ENCODE data around the gene GUCY2D. TPM values are rescaled to one million over a fixed set of nuclear protein-coding genes. Genes with fewer than 3 reads are reported as not detected.

The GUCY2D gene
- total RNA-seq, 1 donor from 2014 or later: not detected

GRCh38 chr17:8063761-8064534 is 61.5 kb downstream of the GUCY2D start:
- DNase-seq (ENCODE audit: low read depth in 2 of 2): no peak

- DNase-seq (ENCODE audit: low read depth in 2 of 2): no peak
These were observed 62.2 kb downstream of the GUCY2D start for GRCh38 chr17:8064561-8065019.

GRCh38 chr17:8066841-8067775 is 64.7 kb downstream of the GUCY2D start:
- DNase-seq (ENCODE audit: low read depth in 2 of 2): no peak

GRCh38 chr17:8067806-8068205 is 65.4 kb downstream of the GUCY2D start:
- DNase-seq (ENCODE audit: low read depth in 2 of 2): no peak

- DNase-seq (ENCODE audit: low read depth in 2 of 2): no peak
These were observed 66.5 kb downstream of the GUCY2D start for GRCh38 chr17:8068736-8069586.

- no peak for DNase-seq (ENCODE audit: low read depth in 2 of 2)
These were observed 67.1 kb downstream of the GUCY2D start for GRCh38 chr17:8069587-8069860.

Other genes with a start within 250 kb of the GUCY2D start
- 1.0 and 3.5 TPM in 2 replicates for gene KDM6B, start 168.4 kb upstream of the GUCY2D start, total RNA-seq
- 11.6 and 17.2 TPM in 2 replicates for gene TMEM88, start 147.5 kb upstream of the GUCY2D start, total RNA-seq
- gene NAA38, start 145.1 kb upstream of the GUCY2D start, total RNA-seq: 84.6 and 171 TPM in 2 replicates
- 5.6 and 6.0 TPM in 2 replicates for gene CYB5D1, start 144.6 kb upstream of the GUCY2D start, total RNA-seq
- gene CHD3, start 113.8 kb upstream of the GUCY2D start, total RNA-seq: 57.8 and 60.2 TPM in 2 replicates
- 0.51 and 0.76 TPM in 2 replicates for gene RNF227, start 86.3 kb upstream of the GUCY2D start, total RNA-seq
- gene KCNAB3, start 72.8 kb upstream of the GUCY2D start, total RNA-seq: 0.13 and 0.26 TPM in 2 replicates
- gene TRAPPC1, start 70.7 kb upstream of the GUCY2D start, total RNA-seq: 52.9 and 80.7 TPM in 2 replicates
- 10.6 and 13.2 TPM in 2 replicates for gene CNTROB, start 70.4 kb upstream of the GUCY2D start, total RNA-seq
- not detected in 2 replicates for gene ALOX15B, start 36.4 kb downstream of the GUCY2D start, total RNA-seq
- gene ALOX12B, start 85.1 kb downstream of the GUCY2D start, total RNA-seq: not detected in 2 replicates
- gene ALOXE3, start 115.9 kb downstream of the GUCY2D start, total RNA-seq: not detected in 2 replicates
- gene HES7, start 121.5 kb downstream of the GUCY2D start, total RNA-seq: under 0.01 TPM in 1 of 2 replicates, not detected in the other
- 5.0 and 16.7 TPM in 2 replicates for gene PER1, start 149.8 kb downstream of the GUCY2D start, total RNA-seq
- gene VAMP2, start 160.3 kb downstream of the GUCY2D start, total RNA-seq: 3.1 and 4.9 TPM in 2 replicates
- 17.2 and 23.7 TPM in 2 replicates for gene TMEM107, start 173.8 kb downstream of the GUCY2D start, total RNA-seq
- 7.8 and 10.1 TPM in 2 replicates for gene BORCS6, start 187.6 kb downstream of the GUCY2D start, total RNA-seq
- gene AURKB, start 208.0 kb downstream of the GUCY2D start, total RNA-seq: 15.4 and 30.7 TPM in 2 replicates
- gene CTC1, start 245.4 kb downstream of the GUCY2D start, total RNA-seq: 3.6 and 7.0 TPM in 2 replicates
- gene PFAS, start 246.7 kb downstream of the GUCY2D start, total RNA-seq: 19.0 and 23.9 TPM in 2 replicates

Measured in dermis microvascular lymphatic vessel endothelial cell (primary cell).